ENCODE data around the gene GMDS.

- TF ChIP-seq, protein P1, sequence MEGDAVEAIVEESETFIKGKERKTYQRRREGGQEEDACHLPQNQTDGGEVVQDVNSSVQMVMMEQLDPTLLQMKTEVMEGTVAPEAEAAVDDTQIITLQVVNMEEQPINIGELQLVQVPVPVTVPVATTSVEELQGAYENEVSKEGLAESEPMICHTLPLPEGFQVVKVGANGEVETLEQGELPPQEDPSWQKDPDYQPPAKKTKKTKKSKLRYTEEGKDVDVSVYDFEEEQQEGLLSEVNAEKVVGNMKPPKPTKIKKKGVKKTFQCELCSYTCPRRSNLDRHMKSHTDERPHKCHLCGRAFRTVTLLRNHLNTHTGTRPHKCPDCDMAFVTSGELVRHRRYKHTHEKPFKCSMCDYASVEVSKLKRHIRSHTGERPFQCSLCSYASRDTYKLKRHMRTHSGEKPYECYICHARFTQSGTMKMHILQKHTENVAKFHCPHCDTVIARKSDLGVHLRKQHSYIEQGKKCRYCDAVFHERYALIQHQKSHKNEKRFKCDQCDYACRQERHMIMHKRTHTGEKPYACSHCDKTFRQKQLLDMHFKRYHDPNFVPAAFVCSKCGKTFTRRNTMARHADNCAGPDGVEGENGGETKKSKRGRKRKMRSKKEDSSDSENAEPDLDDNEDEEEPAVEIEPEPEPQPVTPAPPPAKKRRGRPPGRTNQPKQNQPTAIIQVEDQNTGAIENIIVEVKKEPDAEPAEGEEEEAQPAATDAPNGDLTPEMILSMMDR (IDR thresholded peaks at IDR 0.05) = no peak
- TF ChIP-seq POLR2A (IDR thresholded peaks at IDR 0.05) = no peak
Observed at GRCh38 chr6:1705183-1705582, 540.2 kb downstream of the GMDS start.

Measured in heart left ventricle (tissue), 13 donors.